ENCODE data around the gene VIT.

Gene VIT

DNA sequence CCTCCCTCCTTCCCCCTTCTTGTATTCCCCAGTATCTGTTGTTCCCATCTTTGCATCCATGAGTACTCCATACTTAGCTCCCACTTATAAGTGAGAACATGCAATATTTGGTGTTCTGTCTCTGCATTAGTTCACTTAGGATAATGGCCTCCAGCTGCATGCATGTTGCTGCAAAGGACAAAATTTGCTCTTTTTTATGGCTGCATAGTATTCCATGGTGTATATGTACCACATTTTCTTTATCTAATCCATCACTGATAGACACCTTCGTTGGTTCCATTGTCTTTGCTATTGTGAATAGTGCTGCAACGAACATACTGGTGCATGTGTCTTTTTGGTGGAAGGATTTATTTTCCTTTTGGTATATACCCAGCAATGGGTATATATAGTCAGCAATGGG is 47.4 kb downstream of the VIT start:
- TF ChIP-seq POLR2A (IDR thresholded peaks at IDR 0.05; ENCODE audit: low read depth, low read length) = no peak
- no peak for DNase-seq (ENCODE audit: insufficient read length, low spot score)
- no peak for FAIRE-seq

DNA sequence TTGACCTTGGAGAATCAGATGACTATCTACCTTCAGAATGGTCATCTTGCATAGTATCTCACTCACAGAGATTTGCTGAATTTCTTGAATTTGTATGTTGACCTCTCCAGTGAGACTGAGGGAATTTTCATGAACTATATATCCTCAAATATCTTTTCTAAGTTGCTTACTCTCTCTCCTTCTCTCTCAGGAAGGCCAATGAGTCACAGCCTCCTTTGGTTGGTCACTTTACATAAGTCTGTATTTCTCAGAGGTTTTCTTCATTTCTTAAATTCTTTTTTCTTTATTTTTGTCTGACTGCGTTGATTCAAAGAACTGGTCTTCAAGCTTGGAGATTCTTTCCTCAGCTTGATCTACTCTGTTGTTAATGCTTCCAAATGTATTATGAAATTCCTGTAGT is 51.7 kb downstream of the VIT start:
- FAIRE-seq (no peak), DNase-seq (ENCODE audit: insufficient read length, low spot score) (no peak)
- no peak for TF ChIP-seq POLR2A (IDR thresholded peaks at IDR 0.05; ENCODE audit: low read depth, low read length)

DNA sequence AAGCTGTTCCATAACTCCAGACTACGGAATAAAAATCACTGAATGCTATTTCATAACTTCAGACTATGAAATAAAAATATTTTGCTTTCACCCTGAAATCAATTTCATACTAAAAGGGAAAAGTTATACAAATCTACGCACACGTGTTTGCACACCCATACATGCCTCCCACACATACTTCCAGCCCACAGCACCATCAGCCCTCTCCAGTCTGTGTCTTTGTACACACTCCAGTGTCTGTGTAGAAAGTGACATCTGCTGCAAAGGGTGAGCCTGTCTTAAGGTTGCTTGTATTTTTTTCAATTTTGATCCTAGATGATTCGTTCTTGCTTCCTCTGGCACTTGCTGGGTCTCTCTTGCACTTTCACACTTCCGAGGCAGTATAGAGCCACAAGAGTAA is 53.6 kb downstream of the VIT start:
- DNase-seq (ENCODE audit: insufficient read length, low spot score) (no peak), FAIRE-seq (no peak)
- no peak for TF ChIP-seq POLR2A (IDR thresholded peaks at IDR 0.05; ENCODE audit: low read depth, low read length)

DNA sequence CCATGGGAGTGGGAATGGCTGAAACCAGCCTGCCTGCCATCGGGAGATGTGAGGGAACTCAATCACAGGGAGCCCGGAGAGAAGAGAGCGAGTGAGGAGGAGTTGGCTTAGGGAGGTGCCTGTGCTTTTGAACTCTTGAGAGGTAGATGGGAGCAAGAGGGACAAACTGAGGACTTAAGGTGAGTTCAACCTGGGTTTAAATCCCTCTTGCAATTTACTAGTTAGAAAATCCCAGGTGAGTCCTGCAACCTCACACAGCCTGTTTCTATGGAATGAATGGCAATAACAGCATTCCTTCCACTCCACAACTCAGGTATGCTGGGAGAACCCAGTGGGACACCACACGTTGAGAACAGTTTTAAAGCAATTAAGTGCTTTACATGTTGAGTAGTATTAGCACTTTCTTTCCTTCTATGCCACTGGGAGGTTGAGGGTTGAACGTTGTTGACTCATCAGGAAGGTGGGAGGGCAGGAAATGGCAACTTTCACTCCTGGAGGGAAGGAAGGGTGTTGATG is 57.3 kb downstream of the VIT start:
- no peak for TF ChIP-seq POLR2A (IDR thresholded peaks at IDR 0.05; ENCODE audit: low read depth, low read length)
- DNase-seq (ENCODE audit: insufficient read length, low spot score) = peak; percentile 37
- FAIRE-seq = no peak

DNA sequence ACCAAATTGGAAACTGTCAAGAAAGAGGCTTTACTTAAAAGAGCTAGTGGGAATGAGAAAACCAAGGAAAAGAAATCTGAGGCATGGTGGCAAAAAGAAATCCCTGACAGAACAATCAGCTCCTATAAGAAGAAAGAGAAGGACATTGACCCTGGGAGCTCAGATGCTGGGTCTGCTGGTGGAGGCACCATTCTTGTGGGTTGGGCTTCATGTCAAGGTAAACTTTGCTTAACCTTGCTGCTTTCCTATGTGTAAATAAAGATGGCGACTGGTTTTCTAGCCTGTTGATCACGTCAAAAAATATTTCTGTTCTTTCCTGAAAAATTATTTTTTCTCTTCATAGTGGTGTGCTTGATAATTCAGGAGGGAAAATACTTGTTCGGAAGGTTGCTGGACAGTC is 58.1 kb downstream of the VIT start:
- no peak for TF ChIP-seq POLR2A (IDR thresholded peaks at IDR 0.05; ENCODE audit: low read depth, low read length)
- DNase-seq (ENCODE audit: insufficient read length, low spot score) = no peak
- FAIRE-seq = no peak

DNA sequence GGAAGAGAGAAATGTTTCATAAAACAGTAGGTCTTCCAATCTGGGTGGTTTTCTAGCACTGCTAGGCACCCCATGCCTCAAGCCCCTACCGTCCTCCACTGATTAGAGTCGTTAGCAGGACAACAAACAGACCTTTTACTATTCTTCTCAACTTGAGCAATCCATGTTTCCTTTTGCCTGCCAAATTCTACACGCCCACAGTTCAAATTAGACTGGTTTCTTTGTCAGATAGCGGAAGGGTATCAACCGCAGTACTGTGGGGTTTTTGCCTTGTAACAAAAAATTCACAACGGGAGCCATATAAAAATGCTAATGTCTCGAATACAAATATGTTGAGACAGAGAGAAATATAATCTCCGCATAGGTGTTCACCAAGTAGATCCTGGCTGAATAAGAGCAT is 59.9 kb downstream of the VIT start:
- DNase-seq (ENCODE audit: insufficient read length, low spot score) (no peak), FAIRE-seq (no peak)
- TF ChIP-seq POLR2A (IDR thresholded peaks at IDR 0.05; ENCODE audit: low read depth, low read length) = no peak

DNA sequence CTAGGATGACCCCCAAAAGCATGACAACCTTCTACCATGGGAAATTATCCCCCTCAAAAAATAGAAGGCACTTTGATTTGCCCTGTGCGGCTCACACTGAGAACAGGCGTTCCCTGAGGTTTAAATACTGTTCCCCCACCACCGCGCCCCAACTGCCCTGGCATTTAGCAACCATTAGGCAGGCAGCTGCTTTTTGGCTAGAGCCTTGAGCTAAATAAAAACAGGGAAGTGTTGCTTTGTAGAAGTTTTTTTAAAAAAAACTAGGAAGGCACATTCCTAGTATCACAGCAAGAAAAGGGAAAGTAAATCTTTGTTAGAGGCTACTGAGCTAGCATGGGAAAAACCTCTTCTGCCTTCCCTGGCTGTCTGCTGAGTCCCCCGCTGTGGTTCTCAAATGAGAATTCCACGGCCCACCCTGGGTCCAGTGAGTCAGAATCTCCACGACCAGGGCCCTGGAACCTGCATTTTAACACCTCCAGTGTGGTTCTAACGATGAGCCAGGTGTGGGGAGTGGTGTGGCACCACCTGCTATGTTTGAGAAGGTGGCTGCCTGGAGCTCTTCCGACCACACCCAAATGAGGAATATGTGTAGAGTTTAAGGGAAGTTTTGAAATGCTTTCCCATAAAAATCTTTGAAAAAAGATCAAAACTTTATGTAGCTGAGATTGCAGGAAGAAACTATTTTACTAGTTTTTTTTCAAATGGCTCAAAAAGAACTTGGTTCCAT is 66.4 kb downstream of the VIT start:
- FAIRE-seq (no peak), DNase-seq (ENCODE audit: insufficient read length, low spot score) (no peak)
- no peak for TF ChIP-seq POLR2A (IDR thresholded peaks at IDR 0.05; ENCODE audit: low read depth, low read length)

DNA sequence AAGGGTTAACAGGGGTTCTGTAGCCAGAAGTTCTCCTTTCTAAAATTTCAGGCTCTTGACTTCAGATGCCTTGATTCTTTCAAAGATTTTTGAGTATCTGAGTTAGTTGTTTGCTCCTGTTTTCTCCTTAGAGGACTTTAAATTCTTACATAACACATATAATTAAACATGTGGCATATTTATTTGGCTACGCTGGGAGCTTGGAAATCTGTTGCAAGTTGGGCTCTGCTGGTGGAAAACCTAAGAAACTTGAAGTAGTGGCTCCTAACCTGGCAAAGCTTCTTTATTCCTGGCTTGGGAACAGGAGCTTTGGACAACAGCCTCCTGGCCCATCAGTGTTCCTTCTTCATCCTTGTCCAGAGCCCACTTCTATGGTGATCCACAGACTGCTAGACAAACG is 72.6 kb downstream of the VIT start:
- no peak for TF ChIP-seq POLR2A (IDR thresholded peaks at IDR 0.05; ENCODE audit: low read depth, low read length)
- FAIRE-seq = no peak
- DNase-seq (ENCODE audit: insufficient read length, low spot score) = no peak

DNA sequence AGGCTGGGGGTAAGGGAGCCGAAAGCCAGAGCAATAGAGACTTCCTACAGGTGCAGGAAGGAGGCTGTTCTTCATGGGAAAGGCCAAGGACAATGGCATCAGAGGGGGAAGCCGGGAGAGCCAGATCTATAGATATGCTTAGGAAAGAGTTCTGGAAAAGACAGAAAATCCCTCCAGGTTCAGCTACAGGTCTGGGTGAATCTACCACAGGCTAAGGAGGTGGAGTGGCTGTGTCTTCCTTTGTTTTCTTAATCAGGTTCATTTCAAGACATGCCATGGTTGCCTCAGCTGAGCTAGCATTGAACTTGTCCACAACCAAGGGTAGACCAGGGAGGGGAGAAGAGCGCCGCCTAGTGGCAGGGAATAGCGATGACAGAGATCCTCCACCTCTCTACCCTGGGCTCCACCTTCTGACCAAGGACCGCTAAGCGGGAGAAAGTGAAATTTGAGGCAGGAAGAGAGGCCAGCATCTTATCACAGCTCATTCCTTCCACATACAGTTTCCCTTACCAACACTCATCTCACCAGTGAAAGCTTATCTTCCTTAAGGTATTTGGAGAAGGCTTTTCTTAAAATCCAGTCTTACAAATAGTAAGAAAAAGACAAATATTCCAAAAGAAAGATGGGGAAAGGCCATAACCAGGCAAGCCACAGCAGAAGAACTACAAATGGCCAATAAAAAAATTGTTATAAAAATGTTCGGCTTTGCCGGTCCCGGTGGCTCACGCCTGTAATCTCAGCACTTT is 74.2 kb downstream of the VIT start:
- no peak for TF ChIP-seq POLR2A (IDR thresholded peaks at IDR 0.05; ENCODE audit: low read depth, low read length)
- FAIRE-seq (peak; percentile 38), DNase-seq (ENCODE audit: insufficient read length, low spot score) (peak; percentile 72)

DNA sequence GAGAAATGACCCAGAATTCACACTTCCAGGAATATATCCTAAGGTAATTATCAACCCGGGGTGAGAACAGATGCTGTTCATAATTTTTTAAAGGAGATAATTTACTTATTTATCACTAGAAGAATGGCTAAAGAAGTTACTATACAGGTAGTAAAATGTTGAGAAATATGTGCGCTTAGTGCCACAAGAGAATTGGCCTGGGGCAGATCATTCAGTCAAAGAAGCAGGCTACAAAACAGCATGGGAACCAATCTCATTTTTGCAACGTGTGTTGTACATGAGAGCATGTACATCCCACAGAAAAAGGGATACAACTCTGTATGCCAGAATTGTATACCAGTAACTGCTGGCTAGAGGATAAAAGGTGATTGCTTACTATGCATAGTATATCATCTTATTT is 75.2 kb downstream of the VIT start:
- no peak for DNase-seq (ENCODE audit: insufficient read length, low spot score)
- FAIRE-seq = no peak
- TF ChIP-seq POLR2A (IDR thresholded peaks at IDR 0.05; ENCODE audit: low read depth, low read length) = no peak

DNA sequence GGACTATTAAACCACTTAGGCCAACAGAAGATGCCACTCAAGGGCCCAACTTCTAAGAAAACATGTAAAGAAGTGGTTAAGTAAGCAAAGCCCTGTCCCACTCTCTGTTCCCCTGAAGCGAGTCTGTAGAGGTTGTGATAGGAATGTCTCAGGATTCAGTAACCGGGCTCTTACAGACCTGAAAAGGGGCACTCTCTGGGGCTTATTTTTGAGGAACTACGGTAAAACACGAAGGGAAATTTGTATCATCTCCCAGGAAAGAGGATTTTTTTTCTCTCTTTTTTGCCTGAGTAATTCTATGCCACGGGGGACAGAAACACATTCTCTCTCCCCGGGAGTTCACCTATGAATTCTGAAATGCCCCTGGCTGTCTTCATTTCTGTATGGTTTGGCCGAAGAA is 77.4 kb downstream of the VIT start:
- no peak for TF ChIP-seq POLR2A (IDR thresholded peaks at IDR 0.05; ENCODE audit: low read depth, low read length)
- FAIRE-seq = no peak
- no peak for DNase-seq (ENCODE audit: insufficient read length, low spot score)

DNA sequence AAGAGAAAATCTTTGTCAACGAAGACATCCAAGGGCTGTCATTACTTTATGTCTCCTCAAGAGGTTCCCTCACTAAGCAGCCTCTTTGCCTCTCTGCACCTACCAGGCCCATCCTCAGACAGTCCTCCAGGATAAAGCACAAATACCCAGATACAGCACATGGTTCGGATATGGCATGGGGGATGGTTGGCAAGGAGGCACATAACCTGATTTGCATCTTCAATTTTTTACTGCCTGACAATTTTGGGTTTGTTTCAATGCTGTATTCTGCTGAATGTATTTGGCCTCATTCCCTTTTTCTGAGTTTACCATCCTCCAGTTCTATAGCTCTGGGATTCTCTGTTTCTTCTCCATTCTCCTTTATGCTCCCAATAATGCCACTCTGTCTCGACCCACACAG is 78.8 kb downstream of the VIT start:
- no peak for TF ChIP-seq POLR2A (IDR thresholded peaks at IDR 0.05; ENCODE audit: low read depth, low read length)
- DNase-seq (ENCODE audit: insufficient read length, low spot score) (no peak), FAIRE-seq (no peak)

DNA sequence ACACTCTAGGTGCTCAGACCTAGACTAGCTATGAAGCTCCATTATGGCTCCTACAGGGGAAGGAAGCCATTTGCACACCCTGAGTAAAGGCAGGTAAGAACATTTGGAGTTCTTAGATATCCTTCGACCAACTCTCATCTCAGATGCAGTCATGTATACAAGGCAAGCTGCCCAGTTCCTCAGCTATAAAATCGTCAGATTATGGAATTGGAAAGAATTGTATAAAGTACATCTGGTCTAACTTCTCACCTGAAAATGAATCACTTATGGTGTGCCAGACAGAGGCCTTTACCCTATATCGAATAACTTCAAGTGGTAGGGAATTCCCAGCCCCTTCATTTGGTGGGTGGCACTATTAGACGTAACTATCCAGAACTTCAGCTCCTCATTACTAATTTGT is 79.3 kb downstream of the VIT start:
- no peak for FAIRE-seq
- DNase-seq (ENCODE audit: insufficient read length, low spot score) = no peak
- TF ChIP-seq POLR2A (IDR thresholded peaks at IDR 0.05; ENCODE audit: low read depth, low read length) = no peak

DNA sequence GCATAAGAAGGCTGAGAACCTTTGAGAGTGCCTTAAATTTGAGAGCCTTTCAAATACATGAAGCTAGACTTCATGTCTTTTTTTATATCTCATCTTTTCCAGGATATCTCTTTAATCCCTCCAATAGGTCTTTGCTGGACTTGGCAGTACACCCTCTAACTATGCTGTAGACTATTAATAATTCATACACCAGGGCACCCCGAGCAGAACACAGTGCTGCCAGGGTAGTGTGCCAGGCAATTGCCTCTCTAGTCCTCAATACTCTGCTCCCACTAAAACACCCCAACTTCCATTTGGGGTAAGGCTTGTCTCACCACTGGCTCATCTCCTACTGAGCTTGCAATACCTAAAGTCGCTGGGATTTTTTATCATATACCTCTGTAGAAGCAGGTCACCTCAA is 80.8 kb downstream of the VIT start:
- FAIRE-seq = no peak
- DNase-seq (ENCODE audit: insufficient read length, low spot score) = no peak
- TF ChIP-seq POLR2A (IDR thresholded peaks at IDR 0.05; ENCODE audit: low read depth, low read length) = no peak

DNA sequence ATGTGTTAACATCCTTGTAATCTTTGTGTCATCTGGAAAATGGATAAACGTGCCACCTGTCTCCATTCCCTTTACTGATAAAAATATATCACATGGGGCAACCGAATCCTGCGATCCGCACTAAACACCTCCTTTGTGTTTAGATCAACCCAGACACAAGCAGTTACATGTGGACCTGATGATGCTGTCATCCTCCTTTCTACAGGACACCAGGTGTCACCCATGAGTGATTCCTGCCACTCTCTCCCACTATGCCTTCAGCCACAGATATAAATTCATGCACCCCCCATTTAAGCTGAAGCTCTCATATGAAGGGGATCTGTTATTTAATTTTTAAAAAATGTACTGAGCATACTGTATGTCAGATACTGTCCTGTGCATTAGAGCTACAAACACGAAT is 81.3 kb downstream of the VIT start:
- DNase-seq (ENCODE audit: insufficient read length, low spot score) = no peak
- no peak for FAIRE-seq

More for the DNA sequence above, 81.3 kb downstream of the VIT start:
- TF ChIP-seq POLR2A (IDR thresholded peaks at IDR 0.05; ENCODE audit: low read depth, low read length) = no peak
